HepG2 (cell line): Measurements from ENCODE around the gene SLC5A10. TPM values are rescaled to one million over a fixed set of nuclear protein-coding genes. Genes with fewer than 3 reads are reported as not detected.

ENCODE experiments used
- ATAC-seq: fragments of 200-7000 bp; cut with Tn5 transposase; 3 replicates; pipeline ENCODE4 v1.9.1; 2020; ENCODE audit warnings: mild to moderate bottlenecking, moderate library complexity
- BruUV-seq: library from RNA; stranded (reverse); fragments of 400-500 nt; replicated peaks from 2 replicates; lab custom pipeline; 2021; lab: Mats Ljungman, UMichigan
- CTCF ChIA-PET: fragments of 300-600 bp; formaldehyde crosslinking; extraction: SDS; loops from one replicate; lab custom pipeline; 2021; ENCODE audit warnings: low total read pairs, inconsistent platforms, low intra/inter-chr PET ratio; lab: Yijun Ruan, JAX
- POLR2A ChIA-PET: fragments of 350-600 bp; sonication (Branson Sonifier 250); formaldehyde crosslinking; loops from one replicate; lab custom pipeline; 2020; ENCODE audit warnings: antibody characterized with exemption, inconsistent platforms; lab: Yijun Ruan, JAX
- DNase-seq: peaks from one replicate; pipeline ENCODE4 v3.0.0-alpha.2; 2015; ENCODE audit warnings: low spot score
- FAIRE-seq: peaks from 3 replicates; lab custom pipeline; 2011; peaks lifted over from hg19 to GRCh38; lab: Jason Lieb, UNC
- H2AFZ ChIP-seq: one replicate; pipeline ENCODE4 v1.6.1; 2011; ENCODE audit warnings: low read length, inconsistent platforms
- H3K27ac ChIP-seq: fragments of 300-600 bp; 3 replicates; pipeline ENCODE4 v1.8.0; 2011; ENCODE audit warnings: mixed run types, mild to moderate bottlenecking, mixed read lengths, low read length, inconsistent platforms; ENCODE audit not compliant: insufficient read depth; ENCODE audit errors: extremely low read length
- H3K27me3 ChIP-seq, 2 experiments: fragments of 200-600 bp in 1 of 2; 2 replicates in 1 of 2; 3 replicates in 1 of 2; pipeline versions ENCODE4 v1.6.0 to v1.8.0; 2011; ENCODE audit warnings: low read length in 2 of 2, mild to moderate bottlenecking in 2 of 2, moderate library complexity in 2 of 2, inconsistent platforms in 1 of 2; ENCODE audit not compliant: insufficient read depth in 2 of 2, control insufficient read depth in 1 of 2
- H3K36me3 ChIP-seq, 2 experiments: fragments of 200-600 bp in 1 of 2; replicated peaks in 1 of 2; 2 replicates in 1 of 2; 3 replicates in 1 of 2; pipeline versions ENCODE4 v1.5.1 to v1.8.0; 2011; ENCODE audit warnings: low read length in 2 of 2, inconsistent platforms in 1 of 2; ENCODE audit not compliant: insufficient read depth in 2 of 2, control insufficient read depth in 1 of 2
- H3K4me1 ChIP-seq: 2 replicates; pipeline ENCODE4 v1.5.1; 2012; ENCODE audit warnings: low read length, inconsistent platforms; ENCODE audit not compliant: insufficient read depth
- H3K4me2 ChIP-seq: 2 replicates; pipeline ENCODE4 v1.6.0; 2011; ENCODE audit warnings: low read depth, low read length, inconsistent platforms
- H3K4me3 ChIP-seq, 3 experiments: fragments of 200-600 bp in 1 of 3; sonication (generic), shearing (Covaris generic) in 1 of 3; replicated peaks in 1 of 3; 2 replicates each; pipeline ENCODE4 v1.5.1; 2011 to 2016; ENCODE audit warnings: low read length in 3 of 3, inconsistent platforms in 2 of 3, low read depth in 2 of 3, mild to moderate bottlenecking in 2 of 3, control low read depth in 1 of 3, mixed read lengths in 1 of 3; ENCODE audit not compliant: insufficient read depth in 1 of 3
- H3K79me2 ChIP-seq: one replicate; pipeline ENCODE4 v1.6.1; 2011; ENCODE audit warnings: low read length, inconsistent platforms; ENCODE audit not compliant: insufficient read depth
- H3K9ac ChIP-seq: 2 replicates; pipeline ENCODE4 v1.6.0; 2011; ENCODE audit warnings: mild to moderate bottlenecking, low read depth, low read length, inconsistent platforms; ENCODE audit not compliant: insufficient read depth
- H3K9me3 ChIP-seq: 2 replicates; pipeline ENCODE4 v1.5.1; 2012; ENCODE audit warnings: mild to moderate bottlenecking, low read length
- H4K20me1 ChIP-seq: 2 replicates; pipeline ENCODE4 v1.6.0; 2011; ENCODE audit warnings: inconsistent platforms, mild to moderate bottlenecking, low read length, moderate library complexity; ENCODE audit not compliant: insufficient read depth
- FOXA3 ChIP-seq: IDR thresholded peaks from 2 replicates; pipeline ENCODE4 v1.6.1; 2016; ENCODE audit warnings: missing genetic modification reagents, missing compliant biosample characterization
- KAT2B ChIP-seq: fragments of 150-350 bp; IDR thresholded peaks from 2 replicates; pipeline ENCODE4 v1.6.1; 2014; ENCODE audit warnings: low read depth, low read length, borderline replicate concordance
- MTA3 ChIP-seq: sonication (generic); formaldehyde crosslinking; IDR thresholded peaks from 2 replicates; pipeline ENCODE4 v1.4.0; 2020; ENCODE audit warnings: missing genetic modification reagents
- RBFOX2 ChIP-seq: fragments of 200-400 bp; formaldehyde crosslinking; IDR thresholded peaks from 2 replicates; pipeline ENCODE4 v1.6.1; 2017; ENCODE audit warnings: low read depth, mild to moderate bottlenecking, low read length
- SP140L ChIP-seq: sonication (generic); formaldehyde crosslinking; IDR thresholded peaks from 2 replicates; pipeline ENCODE4 v1.4.0; 2020; ENCODE audit warnings: missing genetic modification reagents, borderline replicate concordance
- ZMYM4 ChIP-seq: sonication (generic); formaldehyde crosslinking; IDR thresholded peaks from 2 replicates; pipeline ENCODE4 v1.8.1; 2023; ENCODE audit warnings: mild to moderate bottlenecking, missing genetic modification reagents
- ZNF143 ChIP-seq: sonication (generic); formaldehyde crosslinking; IDR thresholded peaks from 2 replicates; pipeline ENCODE4 v1.4.0; 2020; ENCODE audit warnings: missing genetic modification reagents
- ZNF282 ChIP-seq: fragments of 450-650 bp; IDR thresholded peaks from 2 replicates; pipeline ENCODE4 v1.6.1; 2018; ENCODE audit not compliant: partially characterized antibody
- ZNF451 ChIP-seq: sonication (generic); formaldehyde crosslinking; IDR thresholded peaks from 2 replicates; pipeline ENCODE4 v1.5.0; 2020; ENCODE audit warnings: mild to moderate bottlenecking, missing genetic modification reagents
- ZNF557 ChIP-seq: sonication (generic); formaldehyde crosslinking; IDR thresholded peaks from 2 replicates; pipeline ENCODE4 v1.4.0; 2020; ENCODE audit warnings: missing genetic modification reagents
- ZSCAN25 ChIP-seq: sonication (generic); formaldehyde crosslinking; IDR thresholded peaks from 2 replicates; pipeline ENCODE4 v1.8.0; 2022; ENCODE audit warnings: mild to moderate bottlenecking, missing genetic modification reagents
- WGBS: methylation state at CpG from one replicate; pipeline ENCODE4 v1.1.6; 2017; ENCODE audit warnings: low lambda C conversion rate; 5-methylcytosine and 5-hydroxymethylcytosine counted together
- in situ Hi-C: cut with HindIII; loops from 2 replicates; pipeline ENCODE4 v1.10.0; 2017; ENCODE audit warnings: low pct_unique_long_range_greater_than_20kb; ENCODE audit not compliant: extremely low pct_ligation_motif_present
- intact Hi-C: fragments of 100-400 bp; cut with micrococcal nuclease; formaldehyde crosslinking; loops from one replicate; pipeline ENCODE4 v1.10.0; 2022; ENCODE audit not compliant: unreplicated experiment
- polyA plus RNA-seq, 8 experiments: library from polyadenylated mRNA; depleted of rRNA in 3 of 8; stranded (reverse) in 7 of 8; unstranded in 1 of 8; fragments of >200 nt; fragmentation: Illumina TruSeq in 4 of 8; extraction: Trizol in 4 of 8; gene quantifications; 2 replicates each; pipeline versions ENCODE4 v1.2.1 to v1.2.3, GENCODE V29; 2011 to 2016; ENCODE audit warnings: low read depth in 4 of 8, missing spikeins in 1 of 8, mixed read lengths in 1 of 8; ENCODE audit not compliant: insufficient read depth in 1 of 8
- total RNA-seq, 5 experiments: library from RNA; depleted of rRNA; stranded (reverse); fragments of >200 nt; fragmentation: Illumina TruSeq; extraction: Trizol; gene quantifications; 2 replicates each; pipeline ENCODE4 v1.2.3, GENCODE V29; 2016; ENCODE audit warnings: low read depth in 1 of 5
- TF ChIP-seq, protein P1 (sequence below): sonication (generic); formaldehyde crosslinking; IDR thresholded peaks from 2 replicates; pipeline ENCODE4 v1.8.1; 2023; ENCODE audit warnings: mild to moderate bottlenecking, moderate library complexity, missing genetic modification reagents
- TF ChIP-seq, protein P2 (sequence below): IDR thresholded peaks from 2 replicates; pipeline ENCODE4 v1.6.1; 2016; ENCODE audit warnings: mild to moderate bottlenecking
- TF ChIP-seq, protein P3 (sequence below): sonication (generic); formaldehyde crosslinking; IDR thresholded peaks from 2 replicates; pipeline ENCODE4 v1.4.0; 2020; ENCODE audit warnings: missing genetic modification reagents

The SLC5A10 gene
- total and polyA plus RNA-seq, 2 of the 13 experiments (the other 11 are each of a cell fraction or from before 2014, with no cell fraction given): 0.05 TPM; not detected in 1

DNA sequence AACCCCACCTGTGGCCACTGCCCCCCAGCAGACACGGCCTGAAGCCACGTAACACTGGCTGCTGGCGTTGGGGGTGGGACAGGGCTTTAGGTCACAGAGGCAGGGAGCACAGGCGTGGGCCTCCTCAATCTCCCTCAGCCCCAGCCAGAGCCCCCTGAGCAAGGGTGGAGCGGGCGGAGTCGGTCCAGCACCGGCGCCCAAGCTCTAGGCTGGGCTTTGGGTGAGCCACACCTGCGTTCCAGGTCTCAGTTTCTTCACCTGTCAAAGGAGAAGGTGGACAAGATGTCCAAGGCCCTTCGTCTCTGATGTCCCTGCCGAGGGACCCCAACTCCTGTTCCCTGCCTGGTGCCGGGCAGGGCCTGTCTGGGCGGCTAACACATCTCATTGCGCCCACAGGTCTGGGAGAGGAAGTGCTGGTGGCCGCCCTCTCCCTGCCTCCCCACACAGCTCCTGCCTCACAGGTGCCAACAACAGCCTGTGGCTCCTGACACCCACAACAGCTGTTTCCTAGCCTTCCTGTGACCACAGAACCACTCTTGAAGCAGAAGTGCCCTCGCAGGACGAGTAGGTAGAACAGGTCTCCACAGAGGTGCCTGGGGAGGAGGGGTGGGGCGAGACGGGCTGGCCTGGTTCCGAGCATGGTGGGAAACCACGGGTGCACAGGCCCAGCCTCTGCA, 40.6 kb downstream of the SLC5A10 start:
- ChIA-PET CTCF (no interaction called here), POLR2A (interaction anchor here (1.4 kb wide), 1 partner anchor 8 kb away, joined by 3 read pairs; no protein-coding TSS in a partner anchor)
- BruUV-seq: no TSS peak
- Histone ChIP-seq H3K4me1 (peaks cover 31% of the 10 kb centered on the region), H3K9ac (no peak overlapping the region), H4K20me1 (peaks cover 3% of the 10 kb centered on the region; the same call in 1 of the 2 replicates), H3K27ac (no peak overlapping the region), H3K79me2 (peaks cover 48% of the 10 kb centered on the region), H2AFZ (no peak overlapping the region), H3K36me3 (peaks cover 12 to 65% of the 10 kb centered on the region in 2 experiments; a peak in 4 of 5 replicates), H3K4me2 (no peak overlapping the region), H3K27me3 (no peaks in the 10 kb centered on the region), H3K9me3 (no peaks in the 10 kb centered on the region), H3K4me3 (no peak overlapping the region)
- DNase-seq (no peak), FAIRE-seq (no peak), ATAC-seq (no peak)
- intact Hi-C loops: no loop called here
- in situ Hi-C loops: no loop called here
- TF ChIP-seq ZSCAN25 (CRISPR knock-in tag) (0 out of 2 replicates have a peak, but pooled peaks have one; percentile 59), RBFOX2 (0 out of 2 replicates have a peak, but pooled peaks have one; percentile 19), SP140L (CRISPR knock-in tag) (no peak)
- TF ChIP-seq, protein P1, sequence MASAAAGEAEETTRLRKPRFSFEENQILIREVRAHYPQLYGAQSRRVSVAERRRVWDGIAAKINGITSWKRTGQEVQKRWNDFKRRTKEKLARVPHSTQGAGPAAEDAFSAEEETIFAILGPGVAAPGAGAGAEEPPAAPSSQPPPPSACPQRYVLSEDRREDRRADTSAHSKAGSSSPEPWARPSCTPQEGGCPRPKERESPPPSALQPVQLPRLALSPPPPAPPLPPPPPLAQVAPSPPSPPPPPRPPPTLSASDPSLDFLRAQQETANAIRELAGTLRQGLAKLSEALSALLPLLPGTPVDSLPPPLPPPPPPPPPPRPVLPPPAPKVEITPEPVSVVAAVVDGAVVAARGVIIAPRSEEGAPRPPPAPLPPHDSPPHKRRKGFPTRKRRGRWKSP (CRISPR knock-in tag): no peak
- WGBS: 85% methylated on average over 8 of the region's 22 CpGs

DNA sequence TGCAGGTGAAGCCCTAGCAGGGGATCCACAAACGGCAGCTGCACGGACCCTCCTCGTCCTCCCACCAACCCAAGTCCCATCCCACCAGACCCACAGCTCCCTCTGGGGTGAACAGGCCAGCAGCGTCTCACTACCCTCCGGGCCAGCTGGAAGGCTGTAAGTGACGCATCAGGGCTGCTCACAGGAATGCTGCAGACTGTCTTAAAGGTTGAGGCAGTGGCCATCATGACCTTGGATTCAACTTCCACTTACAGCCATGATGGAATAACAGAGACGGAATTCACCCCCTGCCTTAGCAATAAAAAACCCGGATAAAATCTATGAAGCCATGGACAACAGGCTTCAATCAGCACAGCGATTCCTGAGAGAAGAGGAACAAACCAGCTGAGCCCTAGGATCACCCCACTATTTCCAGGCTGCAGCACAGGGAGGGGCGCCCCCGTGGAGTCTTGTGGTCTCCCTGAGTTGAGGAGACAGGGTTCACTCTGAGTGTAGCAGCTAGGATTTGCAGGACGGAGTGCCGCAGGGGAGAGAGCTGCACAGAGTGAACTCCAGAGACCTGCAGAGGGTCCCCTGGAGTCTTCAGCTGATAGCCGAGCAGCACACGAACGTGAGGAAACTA, 42.1 kb downstream of the SLC5A10 start:
- H3K4me2 ChIP-seq: no peak overlapping the region
- DNase-seq (no peak), ATAC-seq (no peak), FAIRE-seq (no peak)
- peaks cover 57% of the 10 kb centered on the region for H3K79me2 ChIP-seq
- no peaks in the 10 kb centered on the region for H3K27me3 ChIP-seq
- H3K36me3 ChIP-seq: peaks cover 7 to 64% of the 10 kb centered on the region in 2 experiments; a peak in 4 of 5 replicates
- CTCF ChIA-PET: no interaction called here
- no peak for TF ChIP-seq ZNF282
- TF ChIP-seq, protein P2, sequence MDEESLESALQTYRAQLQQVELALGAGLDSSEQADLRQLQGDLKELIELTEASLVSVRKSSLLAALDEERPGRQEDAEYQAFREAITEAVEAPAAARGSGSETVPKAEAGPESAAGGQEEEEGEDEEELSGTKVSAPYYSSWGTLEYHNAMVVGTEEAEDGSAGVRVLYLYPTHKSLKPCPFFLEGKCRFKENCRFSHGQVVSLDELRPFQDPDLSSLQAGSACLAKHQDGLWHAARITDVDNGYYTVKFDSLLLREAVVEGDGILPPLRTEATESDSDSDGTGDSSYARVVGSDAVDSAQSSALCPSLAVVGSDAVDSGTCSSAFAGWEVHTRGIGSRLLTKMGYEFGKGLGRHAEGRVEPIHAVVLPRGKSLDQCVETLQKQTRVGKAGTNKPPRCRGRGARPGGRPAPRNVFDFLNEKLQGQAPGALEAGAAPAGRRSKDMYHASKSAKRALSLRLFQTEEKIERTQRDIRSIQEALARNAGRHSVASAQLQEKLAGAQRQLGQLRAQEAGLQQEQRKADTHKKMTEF (CRISPR knock-in tag): no peak
- TF ChIP-seq MTA3 (CRISPR knock-in tag): no peak
- TF ChIP-seq KAT2B: no peak
- TF ChIP-seq ZNF557: no peak
- TF ChIP-seq, protein P3, sequence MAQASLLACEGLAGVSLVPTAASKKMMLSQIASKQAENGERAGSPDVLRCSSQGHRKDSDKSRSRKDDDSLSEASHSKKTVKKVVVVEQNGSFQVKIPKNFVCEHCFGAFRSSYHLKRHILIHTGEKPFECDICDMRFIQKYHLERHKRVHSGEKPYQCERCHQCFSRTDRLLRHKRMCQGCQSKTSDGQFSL (CRISPR knock-in tag): no peak
- TF ChIP-seq ZNF143 (CRISPR knock-in tag): no peak
- TF ChIP-seq ZNF451 (CRISPR knock-in tag): no peak
- TF ChIP-seq FOXA3 (CRISPR knock-in tag): no peak
- TF ChIP-seq ZMYM4 (CRISPR knock-in tag): no peak
- intact Hi-C loops (no loop called here), in situ Hi-C loops (no loop called here)
- H3K9ac ChIP-seq: no peak overlapping the region
- no peak overlapping the region for H2AFZ ChIP-seq
- no TSS peak for BruUV-seq
- H3K27ac ChIP-seq: no peak overlapping the region
- peaks cover 24% of the 10 kb centered on the region for H3K4me1 ChIP-seq
- H3K9me3 ChIP-seq: no peaks in the 10 kb centered on the region
- peaks cover 3% of the 10 kb centered on the region; the same call in 1 of the 2 replicates for H4K20me1 ChIP-seq
- 94% methylated on average over 16 of the region's 16 CpGs for WGBS
- no peak overlapping the region for H3K4me3 ChIP-seq
- POLR2A ChIA-PET: no interaction called here
